DND-41 (cell line): Measurements from ENCODE around the gene ITGA11.

Source experiments
- CTCF ChIP-seq: IDR thresholded peaks from 2 replicates; pipeline ENCODE4 v1.5.1; 2012; ENCODE audit warnings: borderline replicate concordance, low read length, moderate library complexity, mild to moderate bottlenecking; ENCODE audit not compliant: poor library complexity, severe bottlenecking; ENCODE audit errors: extremely low read depth
- EZH2 ChIP-seq: IDR thresholded peaks from 3 replicates; pipeline ENCODE4 v1.6.1; 2012; ENCODE audit warnings: borderline replicate concordance, low read depth, mild to moderate bottlenecking, moderate library complexity, low read length, inconsistent platforms; ENCODE audit not compliant: severe bottlenecking

- TF ChIP-seq CTCF (no peak), EZH2 (no peak)
Observed at GRCh38 chr15:68354268-68354667, 77.7 kb downstream of the ITGA11 start.
